HCT116 (cell line): ENCODE results near the gene SPATA12. TPM values are rescaled to one million over a fixed set of nuclear protein-coding genes. Genes with fewer than 3 reads are reported as not detected.

Experiments
- ATAC-seq: fragments of 200-7000 bp; cut with Tn5 transposase; 2 replicates; pipeline ENCODE4 v1.9.1; 2020; ENCODE audit warnings: mild to moderate bottlenecking, moderate library complexity
- BruUV-seq: library from RNA; stranded (reverse); fragments of 400-500 nt; replicated peaks from 2 replicates; lab custom pipeline; 2021; lab: Mats Ljungman, UMichigan
- CTCF ChIA-PET: fragments of 300-600 bp; sonication (Branson Sonifier 250); formaldehyde crosslinking; loops from one replicate; lab custom pipeline; 2021; ENCODE audit warnings: antibody characterized with exemption; lab: Charles Lee
- POLR2A ChIA-PET: fragments of 300-600, 350-600 bp; sonication (Branson Sonifier 250); formaldehyde crosslinking; loops from one replicate; lab custom pipeline; 2021; ENCODE audit warnings: antibody characterized with exemption; lab: Charles Lee
- RAD21 ChIA-PET, 2 experiments: fragments of 300-600 bp; sonication (Branson Sonifier 250); formaldehyde crosslinking; loops; one replicate each; lab custom pipeline; 2023; ENCODE audit warnings: low total read pairs in 2 of 2; ENCODE audit not compliant: uncharacterized antibody in 2 of 2, unreplicated experiment in 2 of 2, low non-redundant PET in 1 of 2; lab: Charles Lee
- DNase-seq: peaks from one replicate; pipeline ENCODE4 v3.0.0-alpha.2; 2010; ENCODE audit warnings: low read depth, low spot score
- H2AFZ ChIP-seq: fragments of 200-600 bp; shearing (Covaris generic), sonication (generic); 2 replicates; pipeline ENCODE4 v1.6.1; 2017; ENCODE audit warnings: low read depth, mixed run types, mixed read lengths, antibody characterized with exemption, low read length; ENCODE audit not compliant: poor library complexity, severe bottlenecking
- H3K27ac ChIP-seq: 2 replicates; pipeline ENCODE4 v1.5.1; 2012; ENCODE audit warnings: low read depth, low read length
- H3K27me3 ChIP-seq: fragments of 200-600 bp; sonication (generic); 2 replicates; pipeline ENCODE4 v1.6.1; 2016; ENCODE audit warnings: mixed run types, low read length, mixed read lengths; ENCODE audit not compliant: insufficient read depth
- H3K36me3 ChIP-seq, 2 experiments: fragments of 200-500 bp in 1 of 2; fragments of 200-600 bp in 1 of 2; sonication (Bioruptor generic) in 1 of 2; sonication (generic) in 1 of 2; 2 replicates each; pipeline versions ENCODE4 v1.5.1 to v1.6.1; 2014 to 2016; ENCODE audit warnings: low read length in 2 of 2, inconsistent platforms in 1 of 2, mixed read lengths in 1 of 2, mixed run types in 1 of 2; ENCODE audit not compliant: insufficient read depth in 2 of 2, control insufficient read depth in 1 of 2
- H3K4me1 ChIP-seq, 2 experiments: fragments of 200-600 bp in 1 of 2; sonication (generic) in 1 of 2; 2 replicates each; pipeline versions ENCODE4 v1.5.1 to v1.6.1; 2012 to 2017; ENCODE audit warnings: low read length in 2 of 2, inconsistent platforms in 1 of 2, mild to moderate bottlenecking in 1 of 2, mixed read lengths in 1 of 2, mixed run types in 1 of 2, moderate library complexity in 1 of 2; ENCODE audit not compliant: insufficient read depth in 2 of 2, control insufficient read depth in 1 of 2
- H3K4me2 ChIP-seq: fragments of 200-600 bp; sonication (generic); 2 replicates; pipeline ENCODE4 v1.6.1; 2017; ENCODE audit warnings: mixed run types, low read length, mixed read lengths
- H3K4me3 ChIP-seq, 2 experiments: fragments of 200-600 bp in 1 of 2; sonication (generic) in 1 of 2; replicated peaks in 1 of 2; 2 replicates each; pipeline ENCODE4 v1.5.1; 2011 to 2016; ENCODE audit warnings: low read length in 2 of 2, control low read depth in 1 of 2, low read depth in 1 of 2, mild to moderate bottlenecking in 1 of 2, mixed read lengths in 1 of 2, mixed run types in 1 of 2
- H3K79me2 ChIP-seq: fragments of 200-600 bp; sonication (generic); 2 replicates; pipeline ENCODE4 v1.6.1; 2017; ENCODE audit warnings: mild to moderate bottlenecking, mixed run types, low read length, moderate library complexity, mixed read lengths; ENCODE audit not compliant: insufficient read depth
- H3K9ac ChIP-seq: fragments of 200-600 bp; sonication (generic); 2 replicates; pipeline ENCODE4 v1.6.1; 2016; ENCODE audit warnings: low read length, mixed read lengths
- H3K9me2 ChIP-seq: fragments of 200-600 bp; sonication (generic), shearing (Covaris generic); 2 replicates; pipeline ENCODE4 v1.6.1; 2017; ENCODE audit warnings: mixed run types, mild to moderate bottlenecking, moderate library complexity; ENCODE audit not compliant: insufficient read depth
- H3K9me3 ChIP-seq, 2 experiments: fragments of 200-500 bp in 1 of 2; fragments of 200-600 bp in 1 of 2; sonication (Bioruptor generic) in 1 of 2; sonication (generic) in 1 of 2; 2 replicates each; pipeline ENCODE4 v1.6.1; 2014 to 2017; ENCODE audit warnings: low read length in 2 of 2, mixed read lengths in 2 of 2, inconsistent platforms in 1 of 2, low read depth in 1 of 2, mild to moderate bottlenecking in 1 of 2, mixed run types in 1 of 2, moderate library complexity in 1 of 2; ENCODE audit not compliant: control insufficient read depth in 1 of 2, insufficient read depth in 1 of 2
- H4K20me1 ChIP-seq: fragments of 200-600 bp; sonication (generic), shearing (Covaris generic); 2 replicates; pipeline ENCODE4 v1.6.1; 2017; ENCODE audit warnings: mixed run types, mild to moderate bottlenecking, moderate library complexity; ENCODE audit not compliant: insufficient read depth
- ATF3 ChIP-seq: IDR thresholded peaks from 2 replicates; pipeline ENCODE4 v1.6.1; 2012
- CEBPB ChIP-seq: IDR thresholded peaks from 2 replicates; pipeline ENCODE4 v1.6.1; 2012; ENCODE audit warnings: low read depth
- CTCF ChIP-seq, 3 experiments: fragments of 200-600 bp in 1 of 3; sonication (generic) in 1 of 3; IDR thresholded peaks in 2 of 3; conservative IDR thresholded peaks in 1 of 3; 2 replicates each; pipeline ENCODE4 v1.5.1; 2012 to 2017; ENCODE audit warnings: low read depth in 2 of 3, low read length in 2 of 3, antibody characterized with exemption in 1 of 3, borderline replicate concordance in 1 of 3, control low read depth in 1 of 3, mild to moderate bottlenecking in 1 of 3, mixed read lengths in 1 of 3, mixed run types in 1 of 3, moderate library complexity in 1 of 3; ENCODE audit not compliant: insufficient read depth in 1 of 3
- EGR1 ChIP-seq: IDR thresholded peaks from 2 replicates; pipeline ENCODE4 v1.6.1; 2012; ENCODE audit warnings: low read depth
- ELF1 ChIP-seq: IDR thresholded peaks from 2 replicates; pipeline ENCODE4 v1.6.1; 2012; ENCODE audit warnings: low read depth, borderline replicate concordance
- EZH2 ChIP-seq: fragments of 200-600 bp; sonication (generic); IDR thresholded peaks from 2 replicates; pipeline ENCODE4 v1.6.1; 2017; ENCODE audit warnings: antibody characterized with exemption, mixed run types
- EZH2phosphoT487 ChIP-seq: fragments of 200-600 bp; IDR thresholded peaks from 2 replicates; pipeline ENCODE4 v1.6.1; 2018; ENCODE audit warnings: antibody characterized with exemption, borderline replicate concordance
- FOSL1 ChIP-seq: IDR thresholded peaks from 2 replicates; pipeline ENCODE4 v1.6.1; 2012; ENCODE audit warnings: low read depth
- JUND ChIP-seq: IDR thresholded peaks from 2 replicates; pipeline ENCODE4 v1.6.1; 2012
- POLR2A ChIP-seq: IDR thresholded peaks from 2 replicates; pipeline ENCODE4 v1.7.0; 2011; ENCODE audit warnings: borderline replicate concordance; ENCODE audit not compliant: insufficient read depth, insufficient read length; ENCODE audit errors: extremely low read depth
- POLR2AphosphoS5 ChIP-seq: IDR thresholded peaks from 2 replicates; pipeline ENCODE4 v1.6.1; 2011; ENCODE audit warnings: mild to moderate bottlenecking, low read depth, low read length, moderate library complexity
- RAD21 ChIP-seq: IDR thresholded peaks from 2 replicates; pipeline ENCODE4 v1.6.1; 2012; ENCODE audit warnings: low read depth, mild to moderate bottlenecking
- SIN3A ChIP-seq: IDR thresholded peaks from 2 replicates; pipeline ENCODE4 v1.6.1; 2012; ENCODE audit warnings: low read depth
- SP1 ChIP-seq: IDR thresholded peaks from 2 replicates; pipeline ENCODE4 v1.6.1; 2012; ENCODE audit warnings: low read depth
- SRF ChIP-seq: IDR thresholded peaks from 2 replicates; pipeline ENCODE4 v1.6.1; 2012; ENCODE audit warnings: low read depth
- TCF7L2 ChIP-seq: IDR thresholded peaks from 2 replicates; pipeline ENCODE4 v1.7.0; 2011; ENCODE audit warnings: borderline replicate concordance, inconsistent platforms; ENCODE audit not compliant: insufficient read depth, insufficient read length; ENCODE audit errors: extremely low read depth
- YY1 ChIP-seq: IDR thresholded peaks from 2 replicates; pipeline ENCODE4 v1.6.1; 2011; ENCODE audit warnings: low read length, low read depth, moderate library complexity, mild to moderate bottlenecking; ENCODE audit not compliant: insufficient replicate concordance; ENCODE audit errors: extremely low read depth
- ZFX ChIP-seq: fragments of 450-650 bp; IDR thresholded peaks from 2 replicates; pipeline ENCODE4 v1.6.1; 2017
- intact Hi-C: fragments of 100-400 bp; cut with micrococcal nuclease; formaldehyde crosslinking; loops from 2 replicates; pipeline ENCODE4 v1.10.0; 2022
- total RNA-seq: library from RNA; stranded (reverse); gene quantifications from one replicate; pipeline ENCODE4 v1.2.1, GENCODE V29; 2021; ENCODE audit not compliant: unreplicated experiment
- TF ChIP-seq, protein P1 (sequence below): IDR thresholded peaks from 2 replicates; pipeline ENCODE4 v1.6.1; 2012

Gene SPATA12
- total RNA-seq, 1 experiment from 2014 or later: 0.22 TPM

DNA sequence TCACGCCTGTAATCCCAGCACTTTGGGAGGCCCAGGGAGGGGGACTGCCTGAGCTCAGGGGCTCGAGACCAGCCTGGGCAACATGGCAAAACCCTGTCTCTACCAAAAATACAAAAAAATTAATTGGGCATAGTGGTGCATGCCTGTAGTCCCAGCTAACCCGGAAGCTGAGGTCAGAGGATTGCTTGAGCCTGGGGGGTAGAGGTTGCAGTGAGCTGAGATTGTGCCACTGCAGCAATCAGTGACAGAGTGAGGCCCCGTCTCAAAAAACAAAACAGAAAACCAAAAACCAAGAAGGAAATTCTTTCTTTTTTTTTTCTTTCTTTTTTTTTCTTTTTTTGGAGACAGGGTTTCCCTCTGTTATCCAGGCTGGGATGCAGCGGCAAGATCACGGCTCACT lies 3.5 kb downstream of the SPATA12 start:
- intact Hi-C loops: no loop called here

GRCh38 chr3:57064572-57064971 lies 4.1 kb downstream of the SPATA12 start:
- DNase-seq (no peak), ATAC-seq (no peak)
- no peak overlapping the region for H3K27ac ChIP-seq
- intact Hi-C loops: no loop called here
- peaks cover 43% of the 10 kb centered on the region for H3K79me2 ChIP-seq
- no peaks in the 10 kb centered on the region for H3K27me3 ChIP-seq
- no peaks in the 10 kb centered on the region for H3K9me2 ChIP-seq
- peaks cover 73 to 97% of the 10 kb centered on the region in 2 experiments for H3K4me1 ChIP-seq
- H2AFZ ChIP-seq: no peak overlapping the region
- H3K9me3 ChIP-seq: no peaks in the 10 kb centered on the region
- peak overlapping the region; percentile 77; the same call in 1 of the 2 replicates for H3K4me2 ChIP-seq
- no peaks in the 10 kb centered on the region for H4K20me1 ChIP-seq
- TF ChIP-seq EZH2: no peak
- no peak for TF ChIP-seq SIN3A
- no peak for TF ChIP-seq ATF3
- TF ChIP-seq POLR2A: no peak
- TF ChIP-seq RAD21: no peak
- no peak for TF ChIP-seq JUND
- no peak for TF ChIP-seq CEBPB
- TF ChIP-seq FOSL1: no peak
- no peak for TF ChIP-seq CTCF (IDR thresholded peaks at IDR 0.05 in 2 of 3, conservative IDR thresholded peaks at IDR 0.05 in 1 of 3; ENCODE audit: borderline replicate concordance in 1 of 3, insufficient read depth in 1 of 3, low read depth in 2 of 3, low read length in 2 of 3)
- TF ChIP-seq SP1: no peak
- no peak for TF ChIP-seq YY1
- no peak for TF ChIP-seq POLR2AphosphoS5
- TF ChIP-seq ZFX: no peak
- no peak for TF ChIP-seq EZH2phosphoT487
- TF ChIP-seq, protein P1, sequence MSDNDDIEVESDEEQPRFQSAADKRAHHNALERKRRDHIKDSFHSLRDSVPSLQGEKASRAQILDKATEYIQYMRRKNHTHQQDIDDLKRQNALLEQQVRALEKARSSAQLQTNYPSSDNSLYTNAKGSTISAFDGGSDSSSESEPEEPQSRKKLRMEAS: no peak
- no peak for TF ChIP-seq SRF
- no peak for TF ChIP-seq TCF7L2
- TF ChIP-seq EGR1: no peak
- TF ChIP-seq, all 23 proteins: peak for 0
- Histone ChIP-seq H3K36me3 (no peaks in the 10 kb centered on the region), H3K4me3 (no peak overlapping the region), H3K9ac (no peak overlapping the region)
- POLR2A ChIA-PET: interaction anchor here (0.9 kb wide), 1 partner anchor 47 kb away, joined by 4 read pairs; no protein-coding TSS in a partner anchor
- no TSS peak for BruUV-seq
- RAD21 ChIA-PET: no interaction called here
- CTCF ChIA-PET: no interaction called here

More for the DNA sequence above, 3.5 kb downstream of the SPATA12 start:
- ChIA-PET POLR2A (no interaction called here), CTCF (no interaction called here), RAD21 (no interaction called here)
- no peaks in the 10 kb centered on the region for H3K36me3 ChIP-seq
- peaks cover 43% of the 10 kb centered on the region for H3K79me2 ChIP-seq
- no peak overlapping the region for H3K4me3 ChIP-seq
- DNase-seq (no peak), ATAC-seq (no peak)
- BruUV-seq: no TSS peak
- no peak overlapping the region for H2AFZ ChIP-seq
- no peaks in the 10 kb centered on the region for H3K9me3 ChIP-seq
- H3K27ac ChIP-seq: no peak overlapping the region
- no peak for TF ChIP-seq TCF7L2
- no peak for TF ChIP-seq ATF3
- no peak for TF ChIP-seq ELF1
- no peaks in the 10 kb centered on the region for H3K27me3 ChIP-seq
- H3K4me2 ChIP-seq: 0 out of 2 replicates have a peak overlapping the region, but pooled peaks have one; percentile 20
- peaks cover 73 to 96% of the 10 kb centered on the region in 2 experiments for H3K4me1 ChIP-seq
- H3K9me2 ChIP-seq: no peaks in the 10 kb centered on the region
- no peak overlapping the region for H3K9ac ChIP-seq
- H4K20me1 ChIP-seq: no peaks in the 10 kb centered on the region
